ENCODE results near the gene SPACA6. TPM values are rescaled to one million over a fixed set of nuclear protein-coding genes. Genes with fewer than 3 reads are reported as not detected.

SPACA6 gene
- total RNA-seq, 1 donor from 2014 or later = 27.2 TPM

- H3K36me3 Mint-ChIP-seq (ENCODE audit: unreplicated experiment) = peaks cover 5% of the 10 kb centered on the region
- no peak overlapping the region for H3K4me3 Mint-ChIP-seq (ENCODE audit: unreplicated experiment)
- H3K27ac Mint-ChIP-seq (ENCODE audit: unreplicated experiment) = no peak overlapping the region
- TF ChIP-seq CTCF (IDR thresholded peaks at IDR 0.05; ENCODE audit: partially characterized antibody, unreplicated experiment) = no peak
- H3K27me3 Mint-ChIP-seq (ENCODE audit: unreplicated experiment) = peaks cover 6% of the 10 kb centered on the region
- peaks cover under 1% of the 10 kb centered on the region for H3K4me1 Mint-ChIP-seq (ENCODE audit: low read depth, unreplicated experiment)
- no peak for DNase-seq
- peaks cover 4% of the 10 kb centered on the region for H3K9me3 Mint-ChIP-seq (ENCODE audit: unreplicated experiment)
Observed at GRCh38 chr19:51713319-51714285, 20.5 kb downstream of the SPACA6 start.

GRCh38 chr19:51714848-51715247 lies 21.7 kb downstream of the SPACA6 start:
- Mint-ChIP-seq H3K36me3 (ENCODE audit: unreplicated experiment) (peaks cover 9% of the 10 kb centered on the region), H3K27me3 (ENCODE audit: unreplicated experiment) (peaks cover 9% of the 10 kb centered on the region), H3K9me3 (ENCODE audit: unreplicated experiment) (peaks cover 4% of the 10 kb centered on the region), H3K27ac (ENCODE audit: unreplicated experiment) (no peak overlapping the region), H3K4me3 (ENCODE audit: unreplicated experiment) (no peak overlapping the region), H3K4me1 (ENCODE audit: low read depth, unreplicated experiment) (peaks cover 3% of the 10 kb centered on the region)
- TF ChIP-seq CTCF (IDR thresholded peaks at IDR 0.05; ENCODE audit: partially characterized antibody, unreplicated experiment) = no peak
- DNase-seq = no peak

- Mint-ChIP-seq H3K9me3 (ENCODE audit: unreplicated experiment) (peaks cover 4% of the 10 kb centered on the region), H3K36me3 (ENCODE audit: unreplicated experiment) (peaks cover 9% of the 10 kb centered on the region), H3K27me3 (ENCODE audit: unreplicated experiment) (peaks cover 9% of the 10 kb centered on the region), H3K27ac (ENCODE audit: unreplicated experiment) (no peak overlapping the region), H3K4me1 (ENCODE audit: low read depth, unreplicated experiment) (peaks cover 3% of the 10 kb centered on the region), H3K4me3 (ENCODE audit: unreplicated experiment) (no peak overlapping the region)
- no peak for DNase-seq
- TF ChIP-seq CTCF (IDR thresholded peaks at IDR 0.05; ENCODE audit: partially characterized antibody, unreplicated experiment) = no peak
Observed at GRCh38 chr19:51715850-51716249, 22.7 kb downstream of the SPACA6 start.

GRCh38 chr19:51716925-51717324 lies 23.8 kb downstream of the SPACA6 start:
- peaks cover 4% of the 10 kb centered on the region for H3K9me3 Mint-ChIP-seq (ENCODE audit: unreplicated experiment)
- H3K36me3 Mint-ChIP-seq (ENCODE audit: unreplicated experiment) = peaks cover 9% of the 10 kb centered on the region
- TF ChIP-seq CTCF (IDR thresholded peaks at IDR 0.05; ENCODE audit: partially characterized antibody, unreplicated experiment) = no peak
- no peak overlapping the region for H3K4me3 Mint-ChIP-seq (ENCODE audit: unreplicated experiment)
- H3K27ac Mint-ChIP-seq (ENCODE audit: unreplicated experiment) = no peak overlapping the region
- DNase-seq = no peak
- peaks cover 6% of the 10 kb centered on the region for H3K27me3 Mint-ChIP-seq (ENCODE audit: unreplicated experiment)
- peaks cover 3% of the 10 kb centered on the region for H3K4me1 Mint-ChIP-seq (ENCODE audit: low read depth, unreplicated experiment)

Measured in glutamatergic neuron (in vitro differentiated cells).